ENCODE measurements around the gene RHBDF1. TPM values are rescaled to one million over a fixed set of nuclear protein-coding genes. Genes with fewer than 3 reads are reported as not detected.
A peak's percentile ranks its signal among the peaks of the same experiment; 100 is the strongest.

RHBDF1 gene, protein sequence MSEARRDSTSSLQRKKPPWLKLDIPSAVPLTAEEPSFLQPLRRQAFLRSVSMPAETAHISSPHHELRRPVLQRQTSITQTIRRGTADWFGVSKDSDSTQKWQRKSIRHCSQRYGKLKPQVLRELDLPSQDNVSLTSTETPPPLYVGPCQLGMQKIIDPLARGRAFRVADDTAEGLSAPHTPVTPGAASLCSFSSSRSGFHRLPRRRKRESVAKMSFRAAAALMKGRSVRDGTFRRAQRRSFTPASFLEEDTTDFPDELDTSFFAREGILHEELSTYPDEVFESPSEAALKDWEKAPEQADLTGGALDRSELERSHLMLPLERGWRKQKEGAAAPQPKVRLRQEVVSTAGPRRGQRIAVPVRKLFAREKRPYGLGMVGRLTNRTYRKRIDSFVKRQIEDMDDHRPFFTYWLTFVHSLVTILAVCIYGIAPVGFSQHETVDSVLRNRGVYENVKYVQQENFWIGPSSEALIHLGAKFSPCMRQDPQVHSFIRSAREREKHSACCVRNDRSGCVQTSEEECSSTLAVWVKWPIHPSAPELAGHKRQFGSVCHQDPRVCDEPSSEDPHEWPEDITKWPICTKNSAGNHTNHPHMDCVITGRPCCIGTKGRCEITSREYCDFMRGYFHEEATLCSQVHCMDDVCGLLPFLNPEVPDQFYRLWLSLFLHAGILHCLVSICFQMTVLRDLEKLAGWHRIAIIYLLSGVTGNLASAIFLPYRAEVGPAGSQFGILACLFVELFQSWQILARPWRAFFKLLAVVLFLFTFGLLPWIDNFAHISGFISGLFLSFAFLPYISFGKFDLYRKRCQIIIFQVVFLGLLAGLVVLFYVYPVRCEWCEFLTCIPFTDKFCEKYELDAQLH
- 21.8 TPM for total RNA-seq

DNA sequence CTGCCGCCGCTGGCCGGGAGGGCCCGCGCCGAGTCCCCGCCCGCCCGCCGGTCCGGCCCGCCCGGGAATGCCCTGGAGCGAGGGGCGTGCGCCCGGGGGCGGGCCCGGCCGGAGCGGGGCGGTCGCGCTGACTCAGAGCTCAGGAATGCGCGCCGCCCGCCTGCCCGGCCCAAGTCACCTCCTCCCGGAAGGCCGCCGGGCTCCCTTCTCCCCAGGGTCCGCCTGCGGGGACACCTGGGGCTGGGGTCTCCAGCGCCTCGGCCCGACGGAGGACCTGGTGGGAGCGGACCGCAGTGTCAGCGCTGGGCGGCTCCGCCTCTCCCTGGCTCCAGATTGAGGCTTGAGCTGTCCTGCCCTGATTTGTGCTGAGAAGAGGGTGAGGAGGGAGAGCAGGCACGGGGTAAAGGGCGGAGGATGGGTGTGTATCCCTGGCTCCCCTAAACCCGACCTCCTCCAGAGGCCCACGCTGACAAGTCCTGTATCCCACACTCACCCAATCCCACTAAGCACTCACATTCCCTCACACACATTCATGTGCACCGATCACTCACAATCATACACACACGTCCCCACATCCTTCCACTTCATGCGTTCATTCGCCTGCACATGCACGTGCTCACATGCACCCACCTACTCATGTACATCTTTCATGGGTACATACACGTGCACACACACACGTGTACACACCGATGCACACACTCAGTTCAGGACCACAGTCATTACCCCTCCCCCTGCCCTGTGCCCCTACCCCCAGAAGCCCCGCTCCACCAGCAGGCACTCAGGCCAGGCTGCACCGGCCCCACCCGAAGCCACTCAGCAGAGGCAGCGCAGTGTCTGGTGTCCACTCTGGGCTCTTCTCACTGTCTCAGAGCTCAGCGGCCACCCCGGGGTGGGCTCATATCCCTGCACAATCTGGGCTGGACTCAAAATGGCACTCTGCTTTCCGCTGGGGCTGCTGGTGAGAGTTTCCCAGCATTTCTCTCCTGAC lies at the start of gene RHBDF1:
Gene RHBDF1 (minus strand): TSS at position 71 of the 988 bp plus-strand sequence. CDS start 7,616 bp downstream, outside the sequence.
- ATAC-seq = peak; percentile 59

DNA sequence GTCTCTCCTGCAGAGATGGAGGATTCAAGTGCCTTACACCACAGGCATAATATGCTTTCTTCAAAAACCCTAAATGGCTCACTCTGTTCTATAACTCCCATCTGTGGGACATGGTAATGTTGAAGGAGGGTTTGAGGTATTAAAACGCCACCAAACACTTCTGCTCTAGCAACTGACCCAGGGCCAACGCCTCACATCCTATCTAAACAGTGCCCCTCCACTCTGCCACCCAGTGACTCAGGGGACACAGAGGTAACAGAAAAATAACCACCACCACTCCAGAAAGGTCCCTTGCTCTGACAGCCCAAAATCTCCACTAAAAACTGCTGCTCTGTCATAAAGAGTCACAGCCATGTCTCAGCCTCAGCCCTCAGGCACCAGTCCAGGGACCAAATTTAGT lies 48.3 kb upstream of the RHBDF1 start:
- no peak for ATAC-seq

GRCh38 chr16:119835-120491 lies 47.5 kb upstream of the RHBDF1 start:
- ATAC-seq = no peak

DNA sequence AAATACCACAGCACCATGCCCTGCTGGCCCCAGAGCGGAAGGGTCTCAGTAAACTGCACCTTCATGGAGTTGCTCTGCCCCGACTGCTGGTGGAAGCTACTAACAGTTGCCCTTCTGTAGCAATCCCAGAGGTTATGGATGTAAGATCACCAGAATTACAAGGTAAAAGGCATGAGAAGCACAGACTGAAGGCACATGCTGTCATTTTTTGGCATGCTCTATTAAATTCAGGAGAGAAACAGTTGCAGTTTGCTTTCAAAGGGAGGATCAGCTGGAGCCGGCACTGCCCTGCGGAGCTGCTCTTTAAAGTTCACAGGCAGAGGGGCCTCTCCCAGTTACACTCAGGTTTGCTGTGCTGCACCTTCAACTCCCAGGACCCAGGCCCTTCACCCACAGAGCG lies 46.9 kb upstream of the RHBDF1 start:
- no peak for ATAC-seq

DNA sequence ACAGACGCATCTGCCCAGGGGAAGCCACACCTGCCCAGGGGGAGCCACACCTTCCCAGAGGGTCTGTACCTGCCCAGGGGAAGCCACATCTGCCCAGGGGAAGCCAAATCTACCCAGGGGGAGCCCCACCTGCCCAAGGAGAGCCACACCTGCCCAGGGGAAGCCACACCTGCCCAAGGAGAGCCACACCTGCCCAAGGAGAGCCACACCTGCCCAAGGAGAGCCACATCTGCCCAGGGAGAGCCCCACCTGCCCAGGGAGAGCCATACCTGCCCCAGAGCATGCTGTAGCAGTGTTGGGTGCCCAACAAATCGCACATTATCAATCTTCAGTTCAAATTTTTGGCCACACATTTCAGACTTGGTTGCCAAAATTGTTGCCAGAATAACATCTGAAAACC lies 46.4 kb upstream of the RHBDF1 start:
- peak; percentile 31 for ATAC-seq

DNA sequence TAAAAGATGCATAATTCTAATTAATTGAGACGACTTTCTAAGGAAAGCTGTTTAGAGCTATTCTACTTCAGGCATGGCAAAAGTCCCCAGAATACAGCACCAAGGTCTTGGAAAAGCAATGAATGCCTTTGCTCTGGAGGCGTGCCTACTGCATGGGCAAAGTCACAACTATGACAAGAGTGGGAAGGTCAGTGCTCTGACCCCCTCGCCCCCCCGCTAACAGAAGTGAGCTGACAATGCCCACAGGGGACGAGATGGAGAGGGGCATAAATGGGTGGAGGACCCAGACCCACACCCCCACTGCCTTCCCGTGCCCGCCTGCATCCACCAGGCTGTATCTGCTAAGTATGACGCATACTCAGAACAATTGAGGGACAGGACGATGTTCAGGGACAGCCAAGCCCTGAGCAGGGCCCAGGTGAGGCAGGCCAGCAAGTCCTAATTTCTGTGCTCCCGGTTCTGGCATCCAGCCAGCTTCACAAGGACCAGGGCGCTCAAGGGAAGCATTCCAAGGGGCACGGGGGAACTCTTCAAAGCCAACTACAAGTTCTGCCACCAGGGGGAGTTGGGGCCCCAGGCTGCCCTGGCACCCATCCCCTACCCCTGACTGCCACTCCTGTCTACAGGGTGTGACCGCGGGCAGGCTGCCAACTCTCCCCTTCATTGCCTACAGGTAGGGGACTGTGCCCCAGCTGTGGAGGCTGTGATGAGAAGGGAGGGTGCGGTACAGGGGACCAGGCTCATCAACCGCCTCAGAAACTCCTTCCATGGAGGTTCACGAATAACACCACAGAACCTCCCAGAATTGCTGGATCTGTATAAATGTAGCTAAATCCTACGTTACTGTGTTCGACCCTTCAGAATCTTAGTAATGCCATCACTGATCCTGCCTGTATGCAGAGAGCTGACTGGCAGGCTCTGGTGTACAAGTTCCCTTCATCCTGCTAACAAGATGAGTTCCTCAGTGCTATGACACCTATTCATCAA lies 45.2 kb upstream of the RHBDF1 start:
- ATAC-seq = peak; percentile 64

- ATAC-seq = no peak
Measured at GRCh38 chr16:116015-116414, 43.6 kb upstream of the RHBDF1 start.

GRCh38 chr16:114327-114726 lies 41.9 kb upstream of the RHBDF1 start:
- no peak for ATAC-seq

- no peak for ATAC-seq
Measured at GRCh38 chr16:112153-112840, 39.9 kb upstream of the RHBDF1 start.

- peak; percentile 54 for ATAC-seq
Measured at GRCh38 chr16:106623-107324, 34.3 kb upstream of the RHBDF1 start.

DNA sequence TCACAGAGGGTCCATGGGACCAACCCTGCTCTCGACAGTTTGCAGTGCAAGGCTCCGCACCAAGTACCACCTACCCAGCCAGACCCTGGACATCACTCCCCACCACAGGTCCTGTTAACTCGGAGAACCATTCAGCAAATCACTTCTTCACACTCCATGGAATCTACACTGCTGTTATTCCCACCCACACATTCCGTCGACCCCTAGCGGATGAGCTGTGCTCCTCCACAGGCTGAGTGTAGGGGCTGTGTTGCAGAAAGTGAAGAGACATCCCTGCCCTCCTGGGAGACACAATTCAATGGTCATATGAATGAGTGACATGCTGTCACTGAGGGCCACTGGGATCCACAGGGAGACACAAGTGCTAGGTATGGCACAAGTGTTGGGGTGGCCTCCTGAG lies 33.1 kb upstream of the RHBDF1 start:
- ATAC-seq = no peak

DNA sequence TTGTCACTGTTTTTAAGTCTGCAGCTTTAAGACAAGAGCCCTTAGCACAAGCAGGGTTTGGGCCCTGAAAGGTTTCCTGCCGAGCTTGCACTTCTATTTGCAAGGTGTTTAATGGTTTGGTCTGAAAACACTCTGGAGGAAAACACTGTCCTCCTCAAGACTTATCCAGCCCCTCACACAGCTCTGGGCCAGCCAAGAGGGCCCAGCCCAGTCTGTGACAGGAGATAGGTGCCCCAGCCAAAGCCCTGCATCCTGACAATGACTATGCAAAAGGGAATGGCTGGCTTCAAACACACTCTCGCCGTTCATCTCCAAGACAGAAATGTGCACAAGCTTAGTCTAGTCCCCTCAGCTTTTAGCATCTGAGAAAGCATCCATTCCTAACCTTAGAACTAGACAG lies 32.5 kb upstream of the RHBDF1 start:
- ATAC-seq = no peak

GRCh38 chr16:104355-104754 lies 31.9 kb upstream of the RHBDF1 start:
- no peak for ATAC-seq

GRCh38 chr16:102060-102855 lies 29.8 kb upstream of the RHBDF1 start:
- ATAC-seq = no peak

DNA sequence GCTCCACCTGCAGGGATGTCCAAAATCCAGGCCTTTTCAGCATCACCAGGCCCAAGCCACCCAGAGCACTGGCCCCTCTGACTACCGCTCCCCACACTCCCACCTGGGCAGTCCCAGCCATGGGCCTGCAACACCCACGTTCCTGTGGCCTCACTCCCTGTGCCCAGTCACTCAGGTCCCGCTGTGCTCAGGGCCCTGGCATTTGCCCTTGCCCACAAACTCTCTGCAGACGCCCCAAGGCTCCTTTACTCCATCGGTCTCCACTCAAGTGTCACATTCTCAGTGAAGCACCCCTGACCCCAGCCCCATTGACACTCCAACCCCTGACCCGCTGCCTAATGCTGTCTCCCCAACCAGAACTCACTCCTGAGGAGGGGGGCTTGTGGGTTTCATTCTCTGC lies 29.2 kb upstream of the RHBDF1 start:
- no peak for ATAC-seq

DNA sequence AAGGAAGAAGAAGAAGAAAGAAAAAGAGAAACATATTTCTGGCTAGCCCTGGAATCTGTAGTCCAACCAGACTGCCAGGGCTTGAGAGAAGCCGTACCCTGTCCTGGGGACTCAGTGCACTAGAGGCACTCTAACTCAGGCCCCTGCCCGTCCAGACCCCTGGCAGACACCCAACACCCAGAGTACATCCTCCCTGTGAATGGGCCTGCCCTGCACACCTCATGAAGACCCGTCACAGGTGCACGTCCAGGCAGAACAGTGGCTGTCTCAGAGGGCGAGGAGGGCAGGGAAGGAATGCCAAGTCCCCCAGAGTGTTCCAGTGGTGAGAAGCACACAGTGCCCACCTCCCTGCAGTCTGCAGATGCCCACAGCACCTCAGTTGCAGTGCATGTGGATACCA lies 28.6 kb upstream of the RHBDF1 start:
- ATAC-seq = no peak

GRCh38 chr16:97822-98221 lies 25.4 kb upstream of the RHBDF1 start:
- ATAC-seq = no peak

DNA sequence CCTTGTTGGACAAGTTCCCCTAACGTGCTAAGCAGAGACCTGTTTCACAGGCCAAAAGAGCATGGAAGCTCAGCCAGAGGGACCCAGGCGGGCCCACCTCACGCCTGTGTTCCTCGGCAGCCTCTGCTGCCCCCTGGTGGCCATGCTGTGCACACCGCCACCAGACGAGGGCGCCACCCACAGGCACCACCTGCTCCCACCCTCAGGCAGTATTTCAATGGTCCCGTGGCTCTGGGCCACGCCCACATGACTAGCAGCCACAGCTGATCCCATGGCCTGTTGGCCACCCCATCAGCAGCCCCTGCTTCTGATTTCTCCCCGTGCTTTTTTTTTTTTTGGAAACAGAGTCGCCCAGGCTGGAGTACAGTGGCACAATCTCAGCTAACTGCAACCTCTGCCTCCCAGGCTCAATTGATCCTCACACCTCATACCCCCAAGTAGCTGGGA lies 24.5 kb upstream of the RHBDF1 start:
- ATAC-seq = peak; percentile 91

GRCh38 chr16:94918-95265 lies 22.5 kb upstream of the RHBDF1 start:
- no peak for ATAC-seq

Data from esophagus mucosa (tissue), 1 donor.